WTC11 (cell line): Measurements from ENCODE around the gene GNPTG. TPM values are rescaled to one million over a fixed set of nuclear protein-coding genes. Genes with fewer than 3 reads are reported as not detected.

Source experiments
- ATAC-seq: fragments of 200-7000 bp; cut with Tn5 transposase; 2 replicates; pipeline ENCODE4 v1.10.0; 2021; ENCODE audit warnings: mild to moderate bottlenecking, moderate library complexity
- CTCF ChIA-PET: fragments of 300-600 bp; sonication (Branson Sonifier 250); formaldehyde crosslinking; loops from one replicate; lab custom pipeline; 2021; ENCODE audit warnings: antibody characterized with exemption; lab: Charles Lee
- POLR2A ChIA-PET: fragments of 350-600 bp; sonication (Branson Sonifier 250); formaldehyde crosslinking; loops from one replicate; lab custom pipeline; 2021; ENCODE audit warnings: antibody characterized with exemption; lab: Charles Lee
- DNase-seq: peaks from one replicate; pipeline ENCODE4 v3.0.0; 2021; ENCODE audit warnings: low spot score
- H3K27ac Mint-ChIP-seq: 2 replicates; pipeline ENCODE4 v1.8.0; 2021; ENCODE audit warnings: mixed read lengths
- H3K27me3 Mint-ChIP-seq: 2 replicates; pipeline ENCODE4 v1.8.0; 2021; ENCODE audit warnings: low read depth, mild to moderate bottlenecking, moderate library complexity, mixed read lengths
- H3K36me3 Mint-ChIP-seq: 2 replicates; pipeline ENCODE4 v1.8.0; 2021; ENCODE audit warnings: mixed read lengths
- H3K4me1 Mint-ChIP-seq: 2 replicates; pipeline ENCODE4 v1.8.0; 2022; ENCODE audit warnings: mixed read lengths
- H3K4me3 Mint-ChIP-seq: 2 replicates; pipeline ENCODE4 v1.8.0; 2021; ENCODE audit warnings: mild to moderate bottlenecking, moderate library complexity, mixed read lengths
- H3K9me3 Mint-ChIP-seq: 2 replicates; pipeline ENCODE4 v1.8.0; 2021; ENCODE audit warnings: mixed read lengths
- ARID4B ChIP-seq: sonication (generic); formaldehyde crosslinking; IDR thresholded peaks from 2 replicates; pipeline ENCODE4 v1.8.0; 2023; ENCODE audit warnings: missing genetic modification reagents, mild to moderate bottlenecking, borderline replicate concordance
- CTCF ChIP-seq: fragments of 200-600 bp; IDR thresholded peaks from 2 replicates; pipeline ENCODE4 v1.8.0; 2022; ENCODE audit warnings: antibody characterized with exemption
- FOXP4 ChIP-seq: sonication (generic); formaldehyde crosslinking; IDR thresholded peaks from 2 replicates; pipeline ENCODE4 v1.8.0; 2022; ENCODE audit warnings: mild to moderate bottlenecking, missing genetic modification reagents
- HMGA2 ChIP-seq: fragments of 250-450 bp; sonication (Bioruptor Pico); IDR thresholded peaks from 2 replicates; pipeline ENCODE4 v1.4.0; 2021; ENCODE audit warnings: mild to moderate bottlenecking, moderate library complexity
- MLX ChIP-seq: sonication (generic); formaldehyde crosslinking; IDR thresholded peaks from 2 replicates; pipeline ENCODE4 v1.8.1; 2023; ENCODE audit warnings: mild to moderate bottlenecking, missing genetic modification reagents, moderate library complexity
- NFE2L1 ChIP-seq: sonication (generic); formaldehyde crosslinking; IDR thresholded peaks from 2 replicates; pipeline ENCODE4 v1.8.1; 2023; ENCODE audit warnings: missing genetic modification reagents
- ZNF121 ChIP-seq: sonication (generic); formaldehyde crosslinking; IDR thresholded peaks from 2 replicates; pipeline ENCODE4 v1.8.0; 2023; ENCODE audit warnings: missing genetic modification reagents
- ZNF416 ChIP-seq: fragments of 250-450 bp; sonication (Bioruptor Pico); IDR thresholded peaks from 2 replicates; pipeline ENCODE4 v1.9.0; 2021; ENCODE audit warnings: mild to moderate bottlenecking, inconsistent platforms
- ZNF423 ChIP-seq: fragments of 250-450 bp; sonication (Bioruptor Pico); IDR thresholded peaks from 2 replicates; pipeline ENCODE4 v2.1.2; 2022; ENCODE audit warnings: mild to moderate bottlenecking, moderate library complexity
- ZNF512 ChIP-seq: sonication (generic); formaldehyde crosslinking; IDR thresholded peaks from 2 replicates; pipeline ENCODE4 v1.8.1; 2022; ENCODE audit warnings: missing genetic modification reagents, borderline replicate concordance
- total RNA-seq: library from RNA; stranded (reverse); gene quantifications from 3 replicates; pipeline ENCODE4 v1.2.3, GENCODE V29; 2021
- TF ChIP-seq, protein P1 (sequence below): sonication (generic); formaldehyde crosslinking; IDR thresholded peaks from 2 replicates; pipeline ENCODE4 v1.8.1; 2022; ENCODE audit warnings: mild to moderate bottlenecking, moderate library complexity, missing genetic modification reagents
- TF ChIP-seq, protein P2 (sequence below): sonication (generic); formaldehyde crosslinking; conservative IDR thresholded peaks from 2 replicates; pipeline ENCODE4 v1.8.1; 2022; ENCODE audit warnings: mild to moderate bottlenecking, missing genetic modification reagents

Gene GNPTG
- total RNA-seq, 1 experiment from 2014 or later = 35.9 TPM

DNA sequence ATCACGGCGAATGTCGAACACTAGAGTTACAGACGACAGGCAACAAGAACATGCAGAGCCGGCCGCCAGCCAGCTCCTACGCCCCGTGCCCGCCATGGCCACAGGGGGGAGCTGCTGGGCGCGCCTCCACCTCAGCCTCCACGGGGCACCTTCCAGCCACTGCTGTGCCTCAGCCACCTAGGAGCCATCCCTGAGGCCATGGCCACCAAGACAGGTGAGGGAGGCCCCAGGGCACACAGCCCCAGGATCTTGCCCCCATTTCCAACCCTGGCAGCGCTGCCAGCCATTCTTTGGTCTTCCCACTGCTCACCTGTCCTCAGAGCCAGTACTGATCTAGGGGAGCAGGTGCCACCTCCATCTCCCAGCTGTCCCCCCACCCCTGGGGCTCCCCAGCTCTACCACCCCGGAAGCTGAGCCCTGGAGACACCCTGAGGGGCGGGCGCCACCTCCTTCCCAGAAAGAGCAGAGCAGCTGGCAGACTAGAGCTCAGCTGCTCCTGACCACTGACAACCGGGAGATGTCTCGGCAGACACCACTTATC lies 11.8 kb downstream of the GNPTG start:
- DNase-seq = peak; percentile 79
- POLR2A ChIA-PET = interaction anchor here (0.6 kb wide), 2 partner anchors 77 to 131 kb away, joined by 3 read pairs; no protein-coding TSS in a partner anchor

More for the DNA sequence above, 11.8 kb downstream of the GNPTG start:
- Mint-ChIP-seq H3K27me3 (no peaks in the 10 kb centered on the region), H3K9me3 (no peaks in the 10 kb centered on the region), H3K4me1 (no peaks in the 10 kb centered on the region), H3K4me3 (no peak overlapping the region), H3K27ac (peak overlapping the region; percentile 92; the same call in 1 of the 2 replicates), H3K36me3 (peaks cover 15% of the 10 kb centered on the region)
- ATAC-seq = peak; percentile 94
- TF ChIP-seq FOXP4 (CRISPR knock-in tag) (0 out of 2 replicates have a peak, but pooled peaks have one; percentile 35), HMGA2 (no peak), ZNF416 (no peak), CTCF (peak; percentile 77), NFE2L1 (CRISPR knock-in tag) (no peak), MLX (CRISPR knock-in tag) (no peak), ZNF121 (peak; percentile 49; the same call in 1 of the 2 replicates), ZNF423 (CRISPR knock-in tag) (no peak), ZNF512 (no peak), ARID4B (CRISPR knock-in tag) (no peak)
- TF ChIP-seq, protein P1, sequence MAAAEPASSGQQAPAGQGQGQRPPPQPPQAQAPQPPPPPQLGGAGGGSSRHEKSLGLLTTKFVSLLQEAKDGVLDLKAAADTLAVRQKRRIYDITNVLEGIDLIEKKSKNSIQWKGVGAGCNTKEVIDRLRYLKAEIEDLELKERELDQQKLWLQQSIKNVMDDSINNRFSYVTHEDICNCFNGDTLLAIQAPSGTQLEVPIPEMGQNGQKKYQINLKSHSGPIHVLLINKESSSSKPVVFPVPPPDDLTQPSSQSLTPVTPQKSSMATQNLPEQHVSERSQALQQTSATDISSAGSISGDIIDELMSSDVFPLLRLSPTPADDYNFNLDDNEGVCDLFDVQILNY (CRISPR knock-in tag) = no peak
- TF ChIP-seq, protein P2, sequence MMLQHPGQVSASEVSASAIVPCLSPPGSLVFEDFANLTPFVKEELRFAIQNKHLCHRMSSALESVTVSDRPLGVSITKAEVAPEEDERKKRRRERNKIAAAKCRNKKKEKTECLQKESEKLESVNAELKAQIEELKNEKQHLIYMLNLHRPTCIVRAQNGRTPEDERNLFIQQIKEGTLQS = no peak
- CTCF ChIA-PET = interaction anchor here (0.6 to 3.8 kb wide), 26 partner anchors 8 to 342 kb away, joined by 3 to 31 read pairs (median 4); partner anchors contain the start of genes MAPK8IP3, UNKL and UQCC4
